GM13977 (cell line): ENCODE results near the gene SV2B.
"Not testable (repeated sequence)": the region's sequence is repeated elsewhere in the genome, so short reads cannot be mapped to it uniquely, and the experiment has no call there.

Experiments
- DNase-seq: peaks from one replicate; pipeline ENCODE4 v3.0.0; 2012; ENCODE audit warnings: low spot score
- CTCF ChIP-seq: IDR thresholded peaks from 2 replicates; pipeline ENCODE4 v1.5.1; 2012; ENCODE audit warnings: mild to moderate bottlenecking, control low read depth; ENCODE audit not compliant: insufficient read depth; ENCODE audit errors: extremely low read depth, missing control alignments
- in situ Hi-C: fragments of 300-500 bp; cut with MboI; formaldehyde crosslinking; loops from one replicate; pipeline ENCODE4 v1.12.0; 2022; ENCODE audit warnings: low sequenced_read_pairs, low pct_unique_long_range_greater_than_20kb, mixed read lengths, inconsistent platforms; ENCODE audit not compliant: unreplicated experiment

SV2B gene

GRCh38 chr15:91338766-91339165 lies 238.7 kb downstream of the SV2B start:
- TF ChIP-seq CTCF, result no peak
- in situ Hi-C loops, result no loop called here
- DNase-seq, result no peak

GRCh38 chr15:91342097-91342496 lies 242.0 kb downstream of the SV2B start:
- in situ Hi-C loops, result no loop called here
- no peak for TF ChIP-seq CTCF
- no peak for DNase-seq

GRCh38 chr15:91344912-91345311 lies 244.9 kb downstream of the SV2B start:
- in situ Hi-C loops, DNase-seq: not testable (repeated sequence)

GRCh38 chr15:91345736-91346135 lies 245.7 kb downstream of the SV2B start:
- no peak for DNase-seq
- in situ Hi-C loops, result no loop called here
- TF ChIP-seq CTCF, result no peak

- in situ Hi-C loops, result no loop called here
- no peak for TF ChIP-seq CTCF
- DNase-seq, result no peak
Measured at GRCh38 chr15:91346259-91346658, 246.2 kb downstream of the SV2B start.

- in situ Hi-C loops, result no loop called here
- DNase-seq, result no peak
- no peak for TF ChIP-seq CTCF
Measured at GRCh38 chr15:91348752-91349500, 248.9 kb downstream of the SV2B start.
